UCSD-AML1 (cell line): ENCODE results near the gene ADAM23.
"Not testable (repeated sequence)": the region's sequence is repeated elsewhere in the genome, so short reads cannot be mapped to it uniquely, and the experiment has no call there.

ENCODE experiments used
- DNase-seq: peaks from one replicate; lab custom pipeline; 2025; ENCODE audit not compliant: unreplicated experiment; lab: John Stamatoyannopoulos, UW

Gene ADAM23, protein sequence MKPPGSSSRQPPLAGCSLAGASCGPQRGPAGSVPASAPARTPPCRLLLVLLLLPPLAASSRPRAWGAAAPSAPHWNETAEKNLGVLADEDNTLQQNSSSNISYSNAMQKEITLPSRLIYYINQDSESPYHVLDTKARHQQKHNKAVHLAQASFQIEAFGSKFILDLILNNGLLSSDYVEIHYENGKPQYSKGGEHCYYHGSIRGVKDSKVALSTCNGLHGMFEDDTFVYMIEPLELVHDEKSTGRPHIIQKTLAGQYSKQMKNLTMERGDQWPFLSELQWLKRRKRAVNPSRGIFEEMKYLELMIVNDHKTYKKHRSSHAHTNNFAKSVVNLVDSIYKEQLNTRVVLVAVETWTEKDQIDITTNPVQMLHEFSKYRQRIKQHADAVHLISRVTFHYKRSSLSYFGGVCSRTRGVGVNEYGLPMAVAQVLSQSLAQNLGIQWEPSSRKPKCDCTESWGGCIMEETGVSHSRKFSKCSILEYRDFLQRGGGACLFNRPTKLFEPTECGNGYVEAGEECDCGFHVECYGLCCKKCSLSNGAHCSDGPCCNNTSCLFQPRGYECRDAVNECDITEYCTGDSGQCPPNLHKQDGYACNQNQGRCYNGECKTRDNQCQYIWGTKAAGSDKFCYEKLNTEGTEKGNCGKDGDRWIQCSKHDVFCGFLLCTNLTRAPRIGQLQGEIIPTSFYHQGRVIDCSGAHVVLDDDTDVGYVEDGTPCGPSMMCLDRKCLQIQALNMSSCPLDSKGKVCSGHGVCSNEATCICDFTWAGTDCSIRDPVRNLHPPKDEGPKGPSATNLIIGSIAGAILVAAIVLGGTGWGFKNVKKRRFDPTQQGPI

DNA sequence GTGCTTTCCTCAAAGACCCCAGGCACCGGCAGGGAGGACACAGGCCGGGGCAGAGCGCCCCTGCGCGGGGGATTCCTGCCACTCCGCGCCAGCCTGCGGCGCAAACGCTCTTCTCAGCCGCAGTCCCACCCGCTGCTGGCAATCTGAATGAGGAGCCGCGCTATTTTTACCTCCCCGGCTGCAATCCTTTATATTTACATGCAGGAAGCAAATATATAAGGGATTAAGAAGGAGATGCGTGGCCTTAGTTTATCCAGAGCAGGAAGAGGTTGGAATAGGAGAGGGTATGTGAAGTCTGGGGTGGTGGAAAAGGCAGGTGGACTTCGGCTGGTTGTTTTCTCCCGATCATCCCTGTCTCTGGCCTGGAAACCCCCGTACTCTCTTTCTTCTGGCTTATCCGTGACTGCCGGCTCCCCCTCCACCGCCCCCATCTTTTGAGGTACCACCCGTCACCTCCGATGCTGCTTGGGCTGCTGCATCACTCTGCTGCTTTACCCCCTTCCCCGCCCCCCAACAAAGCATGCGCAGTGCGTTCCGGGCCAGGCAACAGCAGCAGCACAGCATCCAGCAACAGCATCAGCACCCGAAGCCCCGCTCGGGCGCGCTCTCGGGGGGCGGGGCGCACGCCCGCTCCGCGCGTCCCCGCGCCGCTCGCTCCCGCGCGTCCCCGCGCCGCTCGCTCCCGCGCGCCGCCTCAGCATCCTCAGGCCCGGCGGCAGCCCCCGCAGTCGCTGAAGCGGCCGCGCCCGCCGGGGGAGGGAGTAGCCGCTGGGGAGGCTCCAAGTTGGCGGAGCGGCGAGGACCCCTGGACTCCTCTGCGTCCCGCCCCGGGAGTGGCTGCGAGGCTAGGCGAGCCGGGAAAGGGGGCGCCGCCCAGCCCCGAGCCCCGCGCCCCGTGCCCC is at the start of gene ADAM23:
Gene ADAM23, plus strand, starts transcription at position 700 of the 902 bp plus-strand sequence. CDS start 335 bp downstream, outside the sequence.
- no peak for DNase-seq

DNA sequence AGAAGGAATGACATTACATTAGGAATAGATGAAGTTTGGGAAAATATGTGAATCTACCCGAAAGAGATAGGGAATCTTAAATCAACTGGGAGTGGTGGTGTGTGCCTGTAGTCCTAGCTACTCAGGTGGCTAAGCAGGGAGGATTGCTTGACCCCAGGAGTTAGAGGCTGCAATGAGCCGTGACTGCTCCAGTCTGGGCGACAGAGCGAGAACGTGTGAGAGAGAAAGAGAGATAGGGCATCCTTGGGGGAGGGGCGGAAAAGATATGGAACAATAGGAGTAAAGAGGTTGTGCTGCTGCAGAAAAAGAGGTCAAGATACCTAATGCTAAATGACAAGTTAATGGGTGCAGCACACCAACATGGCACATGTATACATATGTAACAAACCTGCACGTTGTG is 47.1 kb upstream of the ADAM23 start:
- DNase-seq: no peak

DNA sequence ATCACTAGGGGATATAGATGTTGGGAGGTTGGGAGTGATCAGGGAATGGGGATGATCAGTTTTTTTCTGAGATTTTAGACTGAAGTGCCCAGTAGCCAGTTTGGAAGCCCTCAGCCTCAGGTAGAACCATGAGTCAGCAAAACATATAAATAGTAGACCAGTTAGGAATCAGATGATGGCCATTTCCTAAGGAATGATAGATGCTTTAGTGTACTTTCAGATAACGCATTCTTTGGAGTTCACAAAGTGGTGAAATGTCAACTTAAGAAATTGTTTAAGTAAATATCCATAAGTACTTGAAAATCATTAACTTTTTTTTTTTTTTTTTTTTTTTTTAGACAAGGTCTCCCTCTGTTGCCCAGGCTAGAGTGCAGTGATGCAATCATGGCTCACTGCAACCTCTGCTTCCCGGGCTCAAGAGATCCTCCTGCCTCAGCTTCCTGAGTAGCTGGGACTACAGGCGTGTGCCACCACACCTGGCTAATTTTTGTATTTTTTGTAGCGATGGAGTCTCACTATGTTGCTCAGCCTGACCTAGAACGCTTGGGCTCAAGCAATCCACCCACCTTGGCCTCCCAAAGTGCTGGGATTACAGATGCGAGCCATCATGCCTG is 40.3 kb upstream of the ADAM23 start:
- DNase-seq: not testable (repeated sequence)

DNA sequence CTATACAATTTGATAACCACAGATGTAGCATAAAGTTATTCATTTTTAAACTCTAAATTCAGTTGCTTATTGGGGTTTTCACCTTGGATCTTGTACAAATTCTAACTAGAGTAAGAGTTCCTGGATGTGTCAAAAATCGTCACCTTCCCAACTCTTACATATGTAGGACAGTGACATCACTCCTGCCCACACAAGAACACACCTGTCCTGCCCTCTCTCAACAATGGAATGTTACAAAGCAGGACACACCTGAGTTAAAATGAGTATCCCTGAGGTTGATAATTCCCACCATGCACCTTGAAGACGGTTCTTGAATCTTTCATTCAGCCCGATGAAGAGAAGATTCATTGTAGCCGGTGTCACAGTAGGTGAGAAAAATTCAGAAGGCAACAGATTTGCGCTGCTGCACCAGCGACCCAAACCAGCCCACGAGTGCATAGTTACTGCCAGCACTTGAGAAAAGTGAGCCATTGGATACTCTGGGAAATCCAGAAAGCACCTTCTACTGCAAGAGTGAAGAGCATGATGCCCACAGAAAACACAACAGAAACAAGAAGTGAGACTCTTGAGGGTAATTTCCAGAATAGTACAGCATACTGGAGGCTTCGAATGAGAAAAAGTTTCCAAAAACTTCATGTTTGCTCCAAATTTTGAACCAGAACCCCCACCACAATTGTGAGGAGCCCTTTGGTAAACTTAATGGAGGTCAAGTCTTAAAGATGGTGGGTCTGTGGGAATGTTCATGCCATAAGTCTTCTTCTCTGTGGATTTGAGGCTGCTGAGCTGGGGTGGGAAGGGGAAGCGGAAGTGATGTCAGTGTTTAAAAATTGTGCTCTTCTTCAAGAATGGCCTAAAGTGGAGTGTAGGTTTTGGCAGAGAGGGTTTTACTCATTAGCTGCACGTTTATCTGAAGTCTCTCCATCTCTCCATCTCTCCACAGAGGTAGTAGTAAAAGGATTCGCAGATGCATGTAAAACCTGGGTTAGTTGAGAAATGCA is 34.7 kb upstream of the ADAM23 start:
- no peak for DNase-seq

DNA sequence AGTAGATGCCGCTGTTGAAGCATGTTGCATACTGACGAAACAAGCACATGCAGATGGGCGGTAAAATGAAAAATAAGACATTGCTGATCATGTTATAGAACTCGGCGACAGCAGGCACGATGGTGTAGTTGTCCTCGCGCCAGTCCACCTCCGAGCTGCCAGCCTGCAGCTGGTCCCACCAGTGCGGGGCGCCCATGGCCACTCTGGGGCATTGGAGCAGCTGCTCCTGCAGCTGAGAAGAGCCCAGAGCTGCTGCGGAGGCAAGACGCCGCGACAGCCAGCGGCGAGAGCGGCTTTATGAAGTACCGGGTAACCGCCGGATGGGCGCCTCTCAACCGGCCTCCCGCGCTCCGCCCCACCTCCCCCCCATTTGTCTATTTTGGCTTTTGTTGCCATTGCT is 32.6 kb upstream of the ADAM23 start:
- no peak for DNase-seq

DNA sequence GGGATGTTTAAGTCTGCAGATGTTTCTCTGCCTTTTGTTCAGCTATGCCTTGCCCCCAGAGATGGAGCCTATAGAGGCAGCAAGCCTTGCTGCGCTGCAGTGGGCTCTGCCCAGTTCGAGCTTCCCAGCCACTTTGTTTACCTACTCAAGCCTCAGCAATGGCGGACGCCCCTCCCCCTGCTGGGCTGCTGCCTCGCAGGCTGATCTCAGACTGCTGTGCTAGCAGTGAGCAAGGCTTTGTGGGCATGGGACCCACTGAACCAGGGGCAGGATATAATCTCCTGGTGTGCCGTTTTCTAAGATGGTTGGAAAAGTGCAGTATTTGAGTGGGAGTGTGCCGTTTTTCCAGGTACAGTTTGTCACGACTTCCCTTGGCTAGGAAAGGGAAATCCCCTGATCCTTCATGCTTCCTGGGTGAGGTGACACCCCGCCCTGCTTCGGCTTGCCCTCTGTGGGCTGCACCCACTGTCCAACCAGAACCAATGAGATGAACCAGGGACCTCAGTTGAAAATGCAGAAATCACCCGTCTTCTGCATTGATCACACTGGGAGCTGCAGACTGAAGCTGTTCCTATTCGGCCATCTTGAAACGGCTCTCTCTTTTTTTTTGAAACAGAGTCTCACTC is 27.6 kb upstream of the ADAM23 start:
- DNase-seq: no peak

DNA sequence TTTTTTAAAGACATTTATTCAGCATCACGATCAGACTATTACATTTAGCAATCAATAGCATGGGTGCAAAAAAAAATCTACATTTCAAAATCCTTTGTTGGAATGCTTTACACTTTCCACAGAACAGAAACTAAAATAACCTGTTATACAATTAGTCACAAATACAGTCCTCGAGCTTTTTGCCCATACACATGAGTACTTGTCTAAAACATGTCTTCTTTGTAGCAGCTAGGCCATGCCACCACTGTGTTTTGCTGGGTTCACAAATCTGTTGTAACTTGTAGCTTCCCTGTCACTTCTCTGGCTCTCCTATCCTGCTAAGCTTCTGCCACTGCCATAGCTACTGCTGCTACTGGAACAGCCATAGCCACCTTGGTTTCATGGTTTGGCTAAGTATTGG is 24.4 kb upstream of the ADAM23 start:
- DNase-seq: no peak

DNA sequence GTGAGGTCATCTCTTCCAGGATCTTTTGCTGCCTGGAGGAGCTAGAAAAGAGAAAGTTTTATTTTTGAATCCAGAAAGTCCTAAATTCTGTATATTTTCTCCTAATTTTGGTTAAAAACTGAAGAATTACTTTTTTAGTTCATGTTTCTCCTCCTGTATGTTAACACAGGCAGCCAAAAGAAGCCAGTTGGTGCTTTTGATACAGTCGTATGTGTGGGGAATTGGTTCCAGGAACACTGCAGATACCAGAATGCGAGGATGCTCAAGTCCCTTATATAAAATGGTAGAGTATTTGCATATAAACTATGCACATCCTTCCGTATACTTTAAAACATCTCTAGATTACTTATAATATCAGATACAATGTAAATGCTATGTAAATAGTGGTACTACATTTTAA is 22.6 kb upstream of the ADAM23 start:
- DNase-seq: no peak

DNA sequence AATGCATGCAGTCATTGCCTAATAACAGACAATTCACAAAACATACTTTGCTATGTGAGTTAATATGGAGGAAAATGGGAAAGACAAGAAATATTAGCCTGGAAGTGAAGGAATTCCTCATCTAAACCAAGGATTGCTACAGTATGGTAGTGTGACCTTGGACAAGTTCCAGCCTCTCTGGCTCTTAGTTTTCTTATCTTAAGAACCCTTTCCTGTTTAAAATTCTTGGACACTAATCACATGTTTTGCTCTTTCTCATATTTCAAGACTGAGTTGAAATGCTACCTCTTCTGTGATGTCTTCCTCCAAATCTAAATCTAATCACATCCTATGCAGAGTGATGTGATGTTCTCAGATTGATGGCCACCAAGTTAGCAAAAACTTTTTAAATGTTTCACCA is 20.8 kb upstream of the ADAM23 start:
- DNase-seq: no peak

DNA sequence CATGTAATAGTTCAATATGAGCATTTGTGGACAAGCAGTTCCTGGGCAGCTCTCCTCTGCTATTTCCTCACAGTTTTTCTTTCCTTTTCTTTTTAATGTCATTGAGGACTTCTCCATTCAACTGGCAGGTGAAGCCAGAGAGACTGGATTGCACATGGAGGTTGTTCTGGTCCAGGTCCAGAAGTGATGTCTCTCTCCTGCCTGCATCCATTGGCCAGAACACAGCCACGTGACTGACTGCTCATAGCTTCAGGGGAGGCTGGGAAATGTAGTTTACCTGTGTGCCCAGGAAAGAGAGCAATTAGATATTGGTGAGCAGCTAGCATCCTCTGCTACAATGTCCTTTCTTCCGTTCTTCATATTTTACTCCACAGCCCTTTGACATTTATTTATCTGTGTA is 20.2 kb upstream of the ADAM23 start:
- no peak for DNase-seq

DNA sequence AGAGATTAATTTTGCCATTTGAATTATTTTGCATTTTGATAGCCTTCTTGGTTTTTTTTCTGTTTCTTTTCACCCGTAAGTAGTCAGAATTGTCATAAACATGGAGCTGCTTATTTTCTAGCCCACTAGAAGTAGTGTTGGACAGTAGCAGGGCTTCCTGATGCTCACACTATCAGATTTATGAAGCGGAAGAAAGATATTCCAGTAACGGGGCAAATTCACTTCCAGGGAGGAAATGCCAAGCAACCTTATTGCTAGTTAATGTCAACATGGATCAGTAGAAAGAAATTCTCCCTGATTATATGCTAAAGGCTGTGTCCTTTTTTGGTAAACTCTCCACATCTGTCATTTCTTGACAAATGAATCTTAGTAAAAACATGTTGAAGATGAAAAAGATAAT is 19.2 kb upstream of the ADAM23 start:
- DNase-seq: no peak

DNA sequence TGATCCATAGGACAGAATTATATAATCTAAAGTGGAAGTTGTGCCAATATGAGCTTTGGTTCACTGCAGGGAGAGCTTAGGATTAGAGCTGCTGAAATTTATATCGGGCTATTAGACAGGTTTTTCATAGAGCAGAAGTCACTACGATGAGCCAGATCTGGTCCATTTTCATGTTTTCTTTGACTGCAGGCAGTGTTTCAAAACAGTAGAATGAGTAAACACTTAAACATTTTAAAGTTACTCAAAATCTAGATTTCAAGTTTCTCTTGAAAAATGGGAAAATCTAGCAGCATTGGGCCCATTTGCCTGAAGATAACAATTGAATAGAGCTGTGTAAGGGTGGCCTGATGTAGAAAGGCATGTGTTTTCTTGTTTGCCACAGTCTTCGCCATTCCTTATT is 14.5 kb upstream of the ADAM23 start:
- no peak for DNase-seq

DNA sequence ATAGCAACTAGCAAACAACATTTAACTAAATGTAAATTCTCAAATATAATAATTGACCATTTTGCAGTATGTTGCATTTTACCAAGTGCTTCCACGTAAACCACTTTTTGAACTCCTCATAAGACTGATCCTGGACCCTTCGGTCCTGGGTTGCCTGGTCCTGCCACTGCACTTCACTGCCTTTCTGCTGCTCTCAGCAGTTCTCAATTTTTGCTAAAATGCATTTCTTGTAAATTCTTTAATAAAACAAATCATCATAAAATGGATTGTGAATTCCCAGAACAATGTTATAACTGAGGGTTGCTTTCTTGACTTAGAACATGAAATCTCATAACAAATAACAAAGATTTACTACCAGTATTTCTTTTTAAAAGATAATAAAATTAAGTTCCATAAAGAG is 12.9 kb upstream of the ADAM23 start:
- DNase-seq: no peak

DNA sequence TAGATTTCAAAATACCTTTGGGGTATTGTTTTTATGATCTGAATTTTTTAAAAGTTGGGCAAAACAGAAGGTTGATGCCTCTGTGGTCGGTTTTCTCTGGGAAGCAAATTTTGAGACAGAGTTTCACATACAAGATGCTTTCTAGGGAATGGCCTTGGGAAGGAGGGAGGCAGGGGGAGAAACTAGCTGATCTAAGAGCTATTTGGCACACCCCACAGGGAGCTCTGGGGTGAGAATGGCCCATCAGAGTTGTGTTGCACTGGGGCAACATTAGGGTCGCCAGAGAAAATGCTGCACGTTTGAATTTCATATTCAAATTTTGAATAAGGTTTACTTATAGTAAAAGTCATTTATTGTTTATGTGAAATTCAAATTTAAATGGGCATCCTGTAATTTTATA is 11.9 kb upstream of the ADAM23 start:
- DNase-seq: no peak

DNA sequence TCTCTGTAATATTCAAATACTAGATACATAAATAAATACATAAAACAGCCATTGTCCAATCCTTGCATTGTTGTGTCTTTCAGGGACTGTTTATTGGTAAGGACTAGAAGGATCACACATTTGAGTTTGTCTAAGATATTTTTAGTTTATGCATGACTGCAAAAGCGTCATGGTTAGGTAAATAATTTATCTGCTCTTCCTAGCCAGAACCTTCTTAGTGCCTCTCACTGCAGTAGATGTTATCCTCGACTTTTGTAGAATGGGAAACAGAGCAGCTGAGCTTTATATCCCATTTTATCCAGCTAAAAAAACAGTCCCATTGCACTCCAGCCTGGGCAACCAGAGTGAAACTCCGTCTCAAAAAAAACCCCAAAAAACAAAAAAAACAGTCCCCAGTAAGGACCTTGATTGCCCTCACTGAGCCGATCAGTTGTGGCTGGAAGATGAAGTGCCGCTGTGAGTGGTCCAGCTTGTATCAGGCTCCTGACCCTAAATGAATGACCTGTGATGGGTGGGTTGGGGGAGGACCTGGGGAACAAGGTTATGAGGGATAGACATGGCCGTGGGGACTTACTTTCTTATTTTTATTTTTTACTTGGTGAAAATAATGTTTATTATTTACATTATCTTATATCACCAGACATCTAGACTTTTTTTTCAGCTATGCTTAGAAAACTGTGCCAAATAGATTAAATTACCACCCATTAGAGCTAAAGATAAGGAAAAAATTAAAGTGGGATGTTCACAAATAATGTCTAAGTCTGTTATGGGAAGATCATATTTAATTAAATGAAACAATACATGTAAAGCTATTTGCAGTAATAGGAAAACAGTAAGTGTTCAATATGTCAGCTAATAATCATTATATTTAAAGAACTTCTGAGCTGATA is 10.9 kb upstream of the ADAM23 start:
- no peak for DNase-seq

DNA sequence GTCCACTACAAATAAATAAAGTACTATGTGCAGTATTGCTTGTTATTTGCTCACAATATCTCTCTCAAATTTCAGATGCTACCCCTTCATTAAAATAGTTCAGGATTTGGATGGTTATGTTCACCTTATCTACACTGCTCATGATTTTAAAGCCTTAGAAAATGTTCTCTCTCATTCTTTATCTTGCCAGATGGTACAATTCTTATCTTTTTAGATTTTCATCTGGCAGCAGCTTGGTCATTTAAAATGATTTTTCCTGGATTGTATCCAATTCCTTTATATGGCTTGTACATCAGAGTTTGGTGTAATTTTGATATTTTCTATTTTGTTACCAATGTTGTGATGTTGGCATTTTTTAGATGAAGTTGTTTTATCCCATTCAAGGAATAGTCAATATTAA is 10.1 kb upstream of the ADAM23 start:
- no peak for DNase-seq

DNA sequence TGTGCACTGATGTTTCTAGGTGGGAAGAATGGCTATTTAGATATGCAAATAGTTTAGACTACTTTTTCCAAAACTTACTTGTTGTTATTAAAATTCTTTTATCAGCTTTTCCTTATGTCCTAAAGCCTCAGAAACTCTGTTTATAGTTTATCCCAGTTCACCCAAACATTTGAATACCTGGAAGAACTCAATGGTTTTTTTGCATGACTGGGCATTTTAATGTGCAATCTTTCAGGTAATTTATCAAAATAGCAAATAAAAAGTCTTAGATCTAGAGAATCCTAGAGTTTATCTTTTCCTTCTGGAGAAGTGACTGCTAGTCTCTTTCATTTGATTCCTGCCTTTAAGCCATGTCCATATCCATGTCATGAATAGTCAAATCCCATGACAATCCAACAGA is 9.6 kb upstream of the ADAM23 start:
- DNase-seq: no peak

DNA sequence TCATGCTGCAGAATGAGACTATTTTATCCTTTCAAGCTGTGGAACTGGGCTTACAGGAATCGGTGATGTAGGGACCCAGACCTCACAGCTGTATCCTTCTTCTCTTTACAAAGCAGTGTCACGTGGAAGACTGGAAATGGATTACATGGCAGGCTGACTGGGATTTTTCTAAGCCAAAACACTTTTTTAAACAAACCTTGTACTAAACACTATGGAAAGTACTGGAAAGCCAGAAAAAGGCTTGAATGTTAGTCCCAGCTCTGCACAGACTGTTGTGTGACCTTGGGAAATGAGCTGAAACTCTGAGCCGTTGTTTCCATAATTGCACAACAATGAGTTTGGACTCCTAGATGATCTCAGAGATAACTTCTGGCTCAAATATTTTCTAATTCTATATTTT is 7.6 kb upstream of the ADAM23 start:
- DNase-seq: no peak
